Fibroblast of lung (primary cell): ENCODE measurements around the gene TREH.

Source experiments
- CTCF ChIP-seq, 2 donors: IDR thresholded peaks in 1 of 2; conservative IDR thresholded peaks in 1 of 2; 1 replicate in 1 of 2; 2 replicates in 1 of 2; pipeline ENCODE4 v1.5.1; 2011 to 2012; ENCODE audit warnings: low read length in 2 of 2, control low read depth in 1 of 2, inconsistent platforms in 1 of 2, low read depth in 1 of 2, mild to moderate bottlenecking in 1 of 2
- EZH2 ChIP-seq: IDR thresholded peaks from 2 replicates; pipeline ENCODE4 v1.5.1; 2012; ENCODE audit warnings: low read length, control low read depth, mild to moderate bottlenecking; ENCODE audit errors: missing control alignments

- TF ChIP-seq EZH2 (no peak), CTCF (conservative IDR thresholded peaks at IDR 0.05 in 1 of 2, IDR thresholded peaks at IDR 0.05 in 1 of 2; ENCODE audit: low read depth in 1 of 2, low read length in 2 of 2) (no peak)
These were observed 45.5 kb downstream of the TREH start for GRCh38 chr11:118633979-118634378.
